Right lobe of liver (tissue), 4 donors: ENCODE results near the gene ARL6IP4.

Source experiments
- POLR2A ChIP-seq: fragments of 450-650 bp; IDR thresholded peaks from one replicate; pipeline ENCODE4 v1.6.1; 2017; ENCODE audit warnings: antibody characterized with exemption, mild to moderate bottlenecking
- TF ChIP-seq, protein P1 (sequence below), 4 donors: fragments of 200-600 bp in 3 of 4; fragments of 450-650 bp in 1 of 4; IDR thresholded peaks; one replicate each; pipeline versions ENCODE4 v1.5.1 to v1.8.0; 2016 to 2022; ENCODE audit warnings: antibody characterized with exemption in 4 of 4, mild to moderate bottlenecking in 2 of 4
- donor health status: DM: no; HTN: no; CAD: no.
- donor health status: DM: no; HTN: no; CAD: no.
- donor health status: DM: no; HTN: yes; CAD: no.

DNA sequence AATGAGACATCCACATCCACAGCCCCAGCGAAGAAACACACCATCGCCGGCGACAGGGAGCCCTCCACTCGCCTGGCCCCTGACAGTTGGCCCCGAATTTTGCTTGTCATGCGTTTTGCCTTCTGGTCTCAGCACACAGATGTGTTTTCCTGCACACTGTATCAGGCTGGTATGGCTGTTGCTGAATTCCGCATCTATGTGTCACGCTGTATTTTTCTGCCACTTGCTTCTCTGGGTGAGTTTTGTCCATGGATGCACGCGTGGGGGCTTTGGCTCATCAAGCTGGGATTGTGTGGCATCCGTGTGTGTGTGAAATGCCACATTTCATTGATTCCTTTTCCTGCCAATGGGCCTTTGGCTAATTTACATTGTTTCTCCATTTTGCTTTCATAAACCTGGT lies 26.5 kb downstream of the ARL6IP4 start:
- TF ChIP-seq, protein P1, sequence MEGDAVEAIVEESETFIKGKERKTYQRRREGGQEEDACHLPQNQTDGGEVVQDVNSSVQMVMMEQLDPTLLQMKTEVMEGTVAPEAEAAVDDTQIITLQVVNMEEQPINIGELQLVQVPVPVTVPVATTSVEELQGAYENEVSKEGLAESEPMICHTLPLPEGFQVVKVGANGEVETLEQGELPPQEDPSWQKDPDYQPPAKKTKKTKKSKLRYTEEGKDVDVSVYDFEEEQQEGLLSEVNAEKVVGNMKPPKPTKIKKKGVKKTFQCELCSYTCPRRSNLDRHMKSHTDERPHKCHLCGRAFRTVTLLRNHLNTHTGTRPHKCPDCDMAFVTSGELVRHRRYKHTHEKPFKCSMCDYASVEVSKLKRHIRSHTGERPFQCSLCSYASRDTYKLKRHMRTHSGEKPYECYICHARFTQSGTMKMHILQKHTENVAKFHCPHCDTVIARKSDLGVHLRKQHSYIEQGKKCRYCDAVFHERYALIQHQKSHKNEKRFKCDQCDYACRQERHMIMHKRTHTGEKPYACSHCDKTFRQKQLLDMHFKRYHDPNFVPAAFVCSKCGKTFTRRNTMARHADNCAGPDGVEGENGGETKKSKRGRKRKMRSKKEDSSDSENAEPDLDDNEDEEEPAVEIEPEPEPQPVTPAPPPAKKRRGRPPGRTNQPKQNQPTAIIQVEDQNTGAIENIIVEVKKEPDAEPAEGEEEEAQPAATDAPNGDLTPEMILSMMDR (IDR thresholded peaks at IDR 0.05): no peak
- no peak for TF ChIP-seq POLR2A
